Endothelial cell of umbilical vein (primary cell): ENCODE results near the gene FGR. TPM values are rescaled to one million over a fixed set of nuclear protein-coding genes. Genes with fewer than 3 reads are reported as not detected.

Source experiments
- BruUV-seq: library from RNA; stranded (reverse); fragments of 400-500 nt; replicated peaks from 2 replicates; lab custom pipeline; 2021; lab: Mats Ljungman, UMichigan
- CTCF ChIA-PET: fragments of 300-600, 350-600 bp; sonication (Branson Sonifier 250); formaldehyde crosslinking; loops from one replicate; lab custom pipeline; 2021; ENCODE audit warnings: antibody characterized with exemption, inconsistent platforms; lab: Charles Lee
- POLR2A ChIA-PET: fragments of 300-600, 350-600 bp; sonication (Branson Sonifier 250); formaldehyde crosslinking; loops from one replicate; lab custom pipeline; 2021; ENCODE audit warnings: antibody characterized with exemption, inconsistent platforms; lab: Charles Lee
- DNase-seq: peaks from one replicate; pipeline ENCODE4 v3.0.0-alpha.2; 2011; ENCODE audit warnings: low read depth, low spot score
- FAIRE-seq: peaks from 2 replicates; lab custom pipeline; 2011; peaks lifted over from hg19 to GRCh38; lab: Jason Lieb, UNC
- H2AFZ ChIP-seq: 2 replicates; pipeline ENCODE4 v1.6.0; 2012; ENCODE audit warnings: low read depth, low read length, control low read depth, inconsistent platforms
- H3K27ac ChIP-seq: 2 replicates; pipeline ENCODE4 v1.5.1; 2011; ENCODE audit warnings: low read depth, mild to moderate bottlenecking, control low read depth, low read length, moderate library complexity; ENCODE audit not compliant: insufficient read depth
- H3K27me3 ChIP-seq, 2 experiments: 2 replicates each; pipeline versions ENCODE4 v1.6.0 to v1.6.1; 2011; ENCODE audit warnings: low read length in 2 of 2, mixed read lengths in 1 of 2; ENCODE audit not compliant: control insufficient read depth in 2 of 2, insufficient read depth in 2 of 2
- H3K36me3 ChIP-seq, 2 experiments: 2 replicates in 1 of 2; 3 replicates in 1 of 2; pipeline ENCODE4 v1.5.1; 2011; ENCODE audit warnings: low read length in 2 of 2, mild to moderate bottlenecking in 1 of 2, moderate library complexity in 1 of 2; ENCODE audit not compliant: control insufficient read depth in 2 of 2, insufficient read depth in 2 of 2; ENCODE audit errors: extremely low read depth in 1 of 2
- H3K4me1 ChIP-seq: 3 replicates; pipeline ENCODE4 v1.5.1; 2011; ENCODE audit warnings: mild to moderate bottlenecking, low read length; ENCODE audit not compliant: control insufficient read depth, insufficient read depth; ENCODE audit errors: extremely low read depth
- H3K4me2 ChIP-seq: 2 replicates; pipeline ENCODE4 v1.6.1; 2011; ENCODE audit warnings: low read length, control low read depth, mixed read lengths; ENCODE audit not compliant: insufficient read depth
- H3K4me3 ChIP-seq, 3 experiments: fragments of 200-600 bp in 1 of 3; sonication (generic), shearing (Covaris generic) in 1 of 3; replicated peaks in 1 of 3; 2 replicates each; pipeline ENCODE4 v1.5.1; 2011 to 2016; ENCODE audit warnings: control low read depth in 3 of 3, low read length in 3 of 3, mild to moderate bottlenecking in 2 of 3, inconsistent platforms in 1 of 3, low read depth in 1 of 3, moderate library complexity in 1 of 3; ENCODE audit not compliant: insufficient read depth in 1 of 3
- H3K79me2 ChIP-seq: 2 replicates; pipeline ENCODE4 v1.6.0; 2012; ENCODE audit warnings: low read length, inconsistent platforms; ENCODE audit not compliant: control insufficient read depth, insufficient read depth
- H3K9ac ChIP-seq: replicated peaks from 2 replicates; pipeline ENCODE3; 2011; ENCODE audit warnings: low read length, control low read depth; ENCODE audit not compliant: insufficient read depth; ENCODE audit errors: extremely low read depth
- H3K9me1 ChIP-seq: replicated peaks from 3 replicates; pipeline ENCODE4 v1.6.0; 2011; ENCODE audit warnings: mild to moderate bottlenecking, low read length; ENCODE audit not compliant: control insufficient read depth, insufficient read depth; ENCODE audit errors: extremely low read depth
- H3K9me3 ChIP-seq: replicated peaks from 2 replicates; pipeline ENCODE4 v1.5.1; 2012; ENCODE audit warnings: low read length, inconsistent platforms; ENCODE audit not compliant: control insufficient read depth, insufficient read depth
- H4K20me1 ChIP-seq: replicated peaks from 2 replicates; pipeline ENCODE3; 2011; ENCODE audit warnings: mild to moderate bottlenecking, low read length; ENCODE audit not compliant: control insufficient read depth, insufficient read depth; ENCODE audit errors: extremely low read depth
- EZH2 ChIP-seq: IDR thresholded peaks from 2 replicates; pipeline ENCODE4 v1.6.1; 2012; ENCODE audit warnings: borderline replicate concordance, low read depth, mild to moderate bottlenecking, moderate library complexity, low read length, inconsistent platforms; ENCODE audit not compliant: severe bottlenecking
- FOS ChIP-seq: IDR thresholded peaks from 2 replicates; pipeline ENCODE4 v1.6.1; 2011; ENCODE audit warnings: mild to moderate bottlenecking, low read length, moderate library complexity, borderline replicate concordance; ENCODE audit not compliant: insufficient read depth
- GATA2 ChIP-seq: IDR thresholded peaks from 2 replicates; pipeline ENCODE4 v1.7.0; 2011; ENCODE audit warnings: low read depth, mild to moderate bottlenecking, moderate library complexity, mixed read lengths, low read length; ENCODE audit not compliant: insufficient read length, insufficient read depth
- JUN ChIP-seq: IDR thresholded peaks from 2 replicates; pipeline ENCODE4 v1.6.1; 2011; ENCODE audit warnings: borderline replicate concordance, low read depth; ENCODE audit not compliant: insufficient read length, insufficient read depth
- MYC ChIP-seq: IDR thresholded peaks from one replicate; pipeline ENCODE4 v1.6.1; 2011; ENCODE audit warnings: mild to moderate bottlenecking, low read depth, low read length
- POLR2A ChIP-seq: IDR thresholded peaks from 2 replicates; pipeline ENCODE4 v1.6.1; 2012; ENCODE audit warnings: low read depth, mild to moderate bottlenecking, control low read depth, low read length
- POLR2AphosphoS5 ChIP-seq: IDR thresholded peaks from 2 replicates; pipeline ENCODE4 v1.6.1; 2012; ENCODE audit warnings: low read depth, mild to moderate bottlenecking, control low read depth, low read length, moderate library complexity; ENCODE audit not compliant: insufficient read depth
- dilution Hi-C: fragments of 300-500 bp; cut with MboI; formaldehyde crosslinking; loops from one replicate; pipeline ENCODE4 v1.15.0; 2019; ENCODE audit warnings: low sequenced_read_pairs; ENCODE audit not compliant: extremely low pct_ligation_motif_present
- intact Hi-C: fragments of 100-400 bp; cut with micrococcal nuclease; formaldehyde crosslinking; loops from one replicate; pipeline ENCODE4 v1.10.0; 2022
- polyA plus RNA-seq, 4 experiments: library from polyadenylated mRNA; depleted of rRNA in 3 of 4; stranded (reverse) in 3 of 4; unstranded in 1 of 4; fragments of >200 nt; gene quantifications; 2 replicates each; pipeline versions ENCODE4 v1.2.1 to v1.2.3, GENCODE V29; 2011 to 2012; ENCODE audit warnings: missing spikeins in 1 of 4
- total RNA-seq: library from RNA; stranded (reverse); gene quantifications from 2 replicates; pipeline ENCODE4 v1.2.3, GENCODE V29; 2021
- TF ChIP-seq, protein P1 (sequence below), 2 donors: IDR thresholded peaks; 1 replicate in 1 of 2; 2 replicates in 1 of 2; pipeline ENCODE4 v1.5.1; 2011; ENCODE audit warnings: low read length in 2 of 2, mild to moderate bottlenecking in 2 of 2, moderate library complexity in 2 of 2, control low read depth in 1 of 2, inconsistent platforms in 1 of 2, low read depth in 1 of 2; ENCODE audit not compliant: insufficient read depth in 1 of 2; ENCODE audit errors: extremely low read depth in 1 of 2
- TF ChIP-seq, protein P2 (sequence below): IDR thresholded peaks from 2 replicates; pipeline ENCODE4 v1.6.1; 2011; ENCODE audit not compliant: insufficient read depth, insufficient read length

Gene FGR
- total and polyA plus RNA-seq, 2 donors (not counting 3 experiments of a cell fraction or from before 2014, with no cell fraction given) = 0.18 TPM; not detected in 1

DNA sequence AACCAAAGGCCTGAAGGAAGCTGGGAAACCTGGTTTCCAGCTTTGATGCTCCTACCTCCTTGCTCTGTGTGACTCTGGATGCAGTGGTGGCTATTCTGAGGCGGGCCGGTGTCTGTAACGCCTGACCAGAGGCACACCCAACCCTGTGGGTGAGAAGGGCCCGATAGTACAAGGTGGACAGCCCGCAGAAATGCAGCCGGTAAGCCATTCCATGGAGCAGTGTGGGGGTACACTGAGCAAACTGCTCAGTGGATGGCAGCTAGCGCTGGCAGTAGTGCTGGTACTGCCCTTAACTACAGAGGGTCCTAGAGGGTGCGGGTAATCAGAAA is 67.0 kb downstream of the FGR start:
- no peaks in the 10 kb centered on the region for H3K27me3 ChIP-seq
- TF ChIP-seq JUN (no peak), EZH2 (no peak), GATA2 (no peak), POLR2AphosphoS5 (no peak), POLR2A (no peak), MYC (no peak), FOS (no peak)
- TF ChIP-seq, protein P1, sequence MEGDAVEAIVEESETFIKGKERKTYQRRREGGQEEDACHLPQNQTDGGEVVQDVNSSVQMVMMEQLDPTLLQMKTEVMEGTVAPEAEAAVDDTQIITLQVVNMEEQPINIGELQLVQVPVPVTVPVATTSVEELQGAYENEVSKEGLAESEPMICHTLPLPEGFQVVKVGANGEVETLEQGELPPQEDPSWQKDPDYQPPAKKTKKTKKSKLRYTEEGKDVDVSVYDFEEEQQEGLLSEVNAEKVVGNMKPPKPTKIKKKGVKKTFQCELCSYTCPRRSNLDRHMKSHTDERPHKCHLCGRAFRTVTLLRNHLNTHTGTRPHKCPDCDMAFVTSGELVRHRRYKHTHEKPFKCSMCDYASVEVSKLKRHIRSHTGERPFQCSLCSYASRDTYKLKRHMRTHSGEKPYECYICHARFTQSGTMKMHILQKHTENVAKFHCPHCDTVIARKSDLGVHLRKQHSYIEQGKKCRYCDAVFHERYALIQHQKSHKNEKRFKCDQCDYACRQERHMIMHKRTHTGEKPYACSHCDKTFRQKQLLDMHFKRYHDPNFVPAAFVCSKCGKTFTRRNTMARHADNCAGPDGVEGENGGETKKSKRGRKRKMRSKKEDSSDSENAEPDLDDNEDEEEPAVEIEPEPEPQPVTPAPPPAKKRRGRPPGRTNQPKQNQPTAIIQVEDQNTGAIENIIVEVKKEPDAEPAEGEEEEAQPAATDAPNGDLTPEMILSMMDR (IDR thresholded peaks at IDR 0.05; ENCODE audit: extremely low read depth in 1 of 2, insufficient read depth in 1 of 2, low read depth in 1 of 2, low read length in 2 of 2) = no peak
- TF ChIP-seq, protein P2, sequence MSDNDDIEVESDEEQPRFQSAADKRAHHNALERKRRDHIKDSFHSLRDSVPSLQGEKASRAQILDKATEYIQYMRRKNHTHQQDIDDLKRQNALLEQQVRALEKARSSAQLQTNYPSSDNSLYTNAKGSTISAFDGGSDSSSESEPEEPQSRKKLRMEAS = no peak
- FAIRE-seq (no peak), DNase-seq (no peak)
- H3K4me1 ChIP-seq = peaks cover 10% of the 10 kb centered on the region
- peaks cover 5% of the 10 kb centered on the region for H3K79me2 ChIP-seq
- CTCF ChIA-PET = interaction anchor here (0.6 to 9.1 kb wide), 10 partner anchors 10 to 155 kb away, joined by 3 to 112 read pairs (median 4); partner anchors contain the start of gene AHDC1
- no peak overlapping the region for H3K27ac ChIP-seq
- no peaks in the 10 kb centered on the region for H3K9me1 ChIP-seq
- BruUV-seq = no TSS peak
- peaks cover 0 to 2% of the 10 kb centered on the region in 2 experiments for H3K36me3 ChIP-seq
- H3K4me3 ChIP-seq = no peak overlapping the region
- dilution Hi-C loops = no loop called here
- no peak overlapping the region for H3K9ac ChIP-seq
- no peaks in the 10 kb centered on the region for H4K20me1 ChIP-seq
- intact Hi-C loops = loop anchor here (1.0 kb wide), 2 partner anchors 11 to 36 kb away; partner anchors contain the start of gene AHDC1
- POLR2A ChIA-PET = no interaction called here
- no peak overlapping the region for H3K4me2 ChIP-seq
- no peaks in the 10 kb centered on the region for H3K9me3 ChIP-seq
- H2AFZ ChIP-seq = no peak overlapping the region
